Testis (tissue), 3 donors: Measurements from ENCODE around the gene KRT9. TPM values are rescaled to one million over a fixed set of nuclear protein-coding genes. Genes with fewer than 3 reads are reported as not detected.
"Not testable (repeated sequence)": the region's sequence is repeated elsewhere in the genome, so short reads cannot be mapped to it uniquely, and the experiment has no call there.

ENCODE experiments used
- DNase-seq: peaks from one replicate; pipeline ENCODE4 v3.0.0-alpha.2; 2019
- H3K27ac ChIP-seq, 2 donors: fragments of 200-600 bp; sonication (generic); one replicate each; pipeline ENCODE4 v1.5.1; 2019
- H3K27me3 ChIP-seq: fragments of 200-600 bp; sonication (generic); one replicate; pipeline ENCODE4 v1.5.1; 2019
- H3K36me3 ChIP-seq: fragments of 200-600 bp; sonication (generic); one replicate; pipeline ENCODE4 v1.5.1; 2017; ENCODE audit warnings: low read depth; ENCODE audit errors: missing control alignments
- H3K4me1 ChIP-seq: fragments of 200-600 bp; sonication (generic); one replicate; pipeline ENCODE4 v1.5.1; 2019
- H3K4me3 ChIP-seq, 2 donors: fragments of 200-600 bp; sonication (generic); one replicate each; pipeline ENCODE4 v1.5.1; 2017 to 2019
- H3K9me3 ChIP-seq: fragments of 200-600 bp; sonication (generic); one replicate; pipeline ENCODE4 v1.5.1; 2017
- CTCF ChIP-seq, 3 experiments: fragments of 450-650 bp in 2 of 3; fragments of 200-600 bp in 1 of 3; sonication (generic) in 1 of 3; IDR thresholded peaks; one replicate each; pipeline ENCODE4 v1.5.1; 2016 to 2019; ENCODE audit warnings: antibody characterized with exemption in 3 of 3, mild to moderate bottlenecking in 2 of 3, moderate library complexity in 1 of 3
- POLR2A ChIP-seq: fragments of 450-650 bp; IDR thresholded peaks from one replicate; pipeline ENCODE4 v1.6.1; 2017; ENCODE audit warnings: antibody characterized with exemption, mild to moderate bottlenecking, moderate library complexity
- WGBS, 2 donors: methylation state at CpG; one replicate each; pipeline ENCODE4 v1.1.5; 2018; 5-methylcytosine and 5-hydroxymethylcytosine counted together
- intact Hi-C: fragments of 100-400 bp; cut with DNase I; formaldehyde crosslinking; loops from one replicate; pipeline ENCODE4 v1.15.1; 2023; ENCODE audit warnings: low total_unique reads
- polyA plus RNA-seq: library from polyadenylated mRNA; stranded (reverse); fragments of 350-450 nt; fragmentation: Illumina TruSeq; extraction: RNeasy Lipid Tissue Mini Kit (QIAGEN cat#74804); gene quantifications from one replicate; pipeline ENCODE4 v1.2.3, GENCODE V29; 2014; ENCODE audit warnings: low read depth, low replicate concordance; ENCODE audit not compliant: insufficient read depth
- total RNA-seq, 2 donors: library from RNA; depleted of rRNA; stranded (reverse); fragments of >200 nt; gene quantifications; one replicate each; pipeline ENCODE4 v1.2.3, GENCODE V29; 2016

Gene KRT9
- total and polyA plus RNA-seq, 3 donors from 2014 or later = 0.29 to 0.43 TPM; not detected in 1

GRCh38 chr17:41589301-41589700 is 17.4 kb upstream of the KRT9 start:
- WGBS, 2 donors = 88% methylated on average over 3 of the region's 3 CpGs; no CpG with 5 or more reads in 1 of the 2 donors
- intact Hi-C loops = no loop called here
- H3K4me3 ChIP-seq = no peak overlapping the region
- no peaks in the 10 kb centered on the region for H3K27me3 ChIP-seq
- H3K4me1 ChIP-seq = no peaks in the 10 kb centered on the region
- no peak overlapping the region for H3K27ac ChIP-seq
- DNase-seq = no peak
- H3K9me3 ChIP-seq = no peaks in the 10 kb centered on the region
- no peak for TF ChIP-seq POLR2A
- TF ChIP-seq CTCF (IDR thresholded peaks at IDR 0.05) = no peak
- H3K36me3 ChIP-seq = no peaks in the 10 kb centered on the region

GRCh38 chr17:41588126-41588810 is 16.4 kb upstream of the KRT9 start:
- no peak for DNase-seq
- Histone ChIP-seq H3K9me3 (no peaks in the 10 kb centered on the region), H3K27me3 (no peaks in the 10 kb centered on the region), H3K4me1 (no peaks in the 10 kb centered on the region), H3K36me3 (no peaks in the 10 kb centered on the region), H3K27ac (no peak overlapping the region), H3K4me3 (no peak overlapping the region)
- intact Hi-C loops = no loop called here
- TF ChIP-seq POLR2A = no peak
- TF ChIP-seq CTCF (IDR thresholded peaks at IDR 0.05) = no peak
- WGBS, 2 donors = 92 to 95% methylated on average over 2 to 6 of the region's 8 CpGs

- 81 to 84% methylated on average over 10 to 15 of the region's 15 CpGs for WGBS, 2 donors
- TF ChIP-seq CTCF (IDR thresholded peaks at IDR 0.05) = no peak
- intact Hi-C loops = no loop called here
Observed at GRCh38 chr17:41586863-41587495, 15.1 kb upstream of the KRT9 start, which contains the start of gene KRT14. KRT14 (minus strand) TSS chr17:41586895; CDS start chr17:41586834, 61 bp downstream.

GRCh38 chr17:41585301-41586056 is 13.6 kb upstream of the KRT9 start:
- 80 to 98% methylated on average over 5 of the region's 5 CpGs for WGBS, 2 donors
- intact Hi-C loops = no loop called here
- H3K9me3 ChIP-seq = no peaks in the 10 kb centered on the region
- H3K27ac ChIP-seq = no peak overlapping the region
- H3K36me3 ChIP-seq = no peaks in the 10 kb centered on the region
- H3K27me3 ChIP-seq = no peaks in the 10 kb centered on the region
- no peak overlapping the region for H3K4me3 ChIP-seq
- no peak for DNase-seq
- H3K4me1 ChIP-seq = no peaks in the 10 kb centered on the region
- TF ChIP-seq POLR2A = no peak
- no peak for TF ChIP-seq CTCF (IDR thresholded peaks at IDR 0.05)

More at GRCh38 chr17:41586863-41587495, 15.1 kb upstream of the KRT9 start, which contains the start of gene KRT14:
- H3K27ac ChIP-seq = no peak within 1 kb of the TSS
- DNase-seq = no peak
- no peaks in the 10 kb centered on the region for H3K36me3 ChIP-seq
- no peak within 1 kb of the TSS for H3K4me3 ChIP-seq
- H3K27me3 ChIP-seq = no peaks in the 10 kb centered on the region
- no peaks in the 10 kb centered on the region for H3K4me1 ChIP-seq
- H3K9me3 ChIP-seq = no peaks in the 10 kb centered on the region

- WGBS, 2 donors = 83 to 95% methylated on average over 8 of the region's 8 CpGs
- H3K36me3 ChIP-seq, intact Hi-C loops, H3K9me3 ChIP-seq, H3K4me3 ChIP-seq, DNase-seq, H3K4me1 ChIP-seq, H3K27me3 ChIP-seq, H3K27ac ChIP-seq: not testable (repeated sequence)
Observed at GRCh38 chr17:41584331-41584927, 12.6 kb upstream of the KRT9 start.
